ENCODE data around the gene MFAP1. TPM values are rescaled to one million over a fixed set of nuclear protein-coding genes. Genes with fewer than 3 reads are reported as not detected.
"Not testable (repeated sequence)": the region's sequence is repeated elsewhere in the genome, so short reads cannot be mapped to it uniquely, and the experiment has no call there.

Gene MFAP1
- total RNA-seq, 1 donor from 2014 or later: 29.6 TPM

DNA sequence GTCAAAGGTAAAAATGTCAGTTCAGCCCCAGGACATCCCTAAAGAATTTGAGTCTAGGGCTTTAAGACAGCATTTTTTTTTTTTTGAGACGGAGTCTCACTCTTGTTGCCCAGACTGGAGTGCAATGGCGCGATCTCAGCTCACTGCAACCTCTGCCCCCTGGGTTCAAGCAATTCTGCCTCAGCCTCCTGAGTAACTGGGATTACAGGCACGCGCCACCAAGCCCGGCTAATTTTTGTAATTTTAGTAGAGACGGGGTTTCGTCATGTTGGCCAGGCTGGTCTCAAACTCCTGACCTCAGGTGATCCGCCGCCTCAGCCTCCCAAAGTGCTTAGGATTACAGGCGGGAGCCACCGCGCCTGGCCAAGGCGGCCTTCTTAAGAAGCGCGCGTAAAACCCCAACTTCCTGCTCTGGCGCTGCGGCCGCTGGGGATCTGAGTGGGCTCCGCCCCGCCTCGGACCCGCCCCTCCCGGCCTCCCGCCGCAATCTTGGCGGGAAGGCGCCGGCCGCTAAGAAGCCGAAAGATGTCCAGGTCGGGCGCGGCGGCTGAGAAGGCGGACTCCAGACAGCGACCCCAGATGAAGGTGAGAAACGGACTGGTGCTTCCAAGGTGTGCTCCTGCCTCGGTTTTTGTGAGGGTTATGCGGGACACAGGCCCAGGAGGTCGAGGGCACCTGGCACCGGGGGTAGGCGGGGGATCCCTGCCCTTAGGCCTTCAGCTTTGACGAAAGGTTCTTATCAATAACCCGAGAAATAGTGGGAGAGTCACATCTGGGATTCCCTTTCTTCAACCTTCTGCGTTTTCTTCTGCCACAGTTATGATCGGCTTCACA lies 2.2 kb upstream of the MFAP1 start, which contains the start of gene WDR76:
WDR76 (plus strand) TSS at position 495 of the 834 bp plus-strand sequence; CDS start at position 526, 31 bp downstream.
- H3K27ac Mint-ChIP-seq (ENCODE audit: unreplicated experiment): peak within 1 kb of the TSS; percentile 21
- no peaks in the 10 kb centered on the region for H3K36me3 Mint-ChIP-seq (ENCODE audit: unreplicated experiment)
- peaks cover 41% of the 10 kb centered on the region for H3K4me1 Mint-ChIP-seq (ENCODE audit: unreplicated experiment)
- H3K9me3 Mint-ChIP-seq (ENCODE audit: unreplicated experiment): no peaks in the 10 kb centered on the region
- H3K27me3 Mint-ChIP-seq (ENCODE audit: unreplicated experiment): no peaks in the 10 kb centered on the region
- TF ChIP-seq, protein P1, sequence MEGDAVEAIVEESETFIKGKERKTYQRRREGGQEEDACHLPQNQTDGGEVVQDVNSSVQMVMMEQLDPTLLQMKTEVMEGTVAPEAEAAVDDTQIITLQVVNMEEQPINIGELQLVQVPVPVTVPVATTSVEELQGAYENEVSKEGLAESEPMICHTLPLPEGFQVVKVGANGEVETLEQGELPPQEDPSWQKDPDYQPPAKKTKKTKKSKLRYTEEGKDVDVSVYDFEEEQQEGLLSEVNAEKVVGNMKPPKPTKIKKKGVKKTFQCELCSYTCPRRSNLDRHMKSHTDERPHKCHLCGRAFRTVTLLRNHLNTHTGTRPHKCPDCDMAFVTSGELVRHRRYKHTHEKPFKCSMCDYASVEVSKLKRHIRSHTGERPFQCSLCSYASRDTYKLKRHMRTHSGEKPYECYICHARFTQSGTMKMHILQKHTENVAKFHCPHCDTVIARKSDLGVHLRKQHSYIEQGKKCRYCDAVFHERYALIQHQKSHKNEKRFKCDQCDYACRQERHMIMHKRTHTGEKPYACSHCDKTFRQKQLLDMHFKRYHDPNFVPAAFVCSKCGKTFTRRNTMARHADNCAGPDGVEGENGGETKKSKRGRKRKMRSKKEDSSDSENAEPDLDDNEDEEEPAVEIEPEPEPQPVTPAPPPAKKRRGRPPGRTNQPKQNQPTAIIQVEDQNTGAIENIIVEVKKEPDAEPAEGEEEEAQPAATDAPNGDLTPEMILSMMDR (IDR thresholded peaks at IDR 0.05): no peak
- peak; percentile 90 for DNase-seq (ENCODE audit: extremely low spot score, unreplicated experiment)
- peak within 1 kb of the TSS; percentile 81 for H3K4me3 Mint-ChIP-seq (ENCODE audit: unreplicated experiment)

DNA sequence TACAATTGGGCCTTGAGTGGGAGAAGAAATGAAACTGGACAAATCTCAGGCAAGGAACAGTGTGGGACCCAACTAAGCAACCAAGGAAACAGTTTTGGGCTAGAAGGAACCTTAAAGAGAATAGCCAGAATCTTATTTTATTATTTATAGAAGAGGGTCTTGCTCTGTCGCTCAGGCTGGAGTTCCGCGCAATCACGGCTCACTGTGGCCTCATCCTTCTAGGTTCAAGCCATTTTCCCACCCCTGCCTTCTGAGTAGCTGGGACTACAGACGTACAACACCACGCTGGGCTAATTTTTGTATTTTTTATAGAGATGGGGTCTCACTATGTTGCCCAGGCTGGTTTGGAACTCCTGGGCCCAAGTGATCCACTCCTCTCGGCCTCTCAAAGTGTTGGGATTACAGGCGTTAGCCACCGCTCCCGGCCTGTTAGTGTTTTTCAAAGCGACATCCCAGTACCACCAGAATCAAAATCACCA lies 1.6 kb upstream of the MFAP1 start:
- H3K4me1 Mint-ChIP-seq (ENCODE audit: unreplicated experiment): peaks cover 45% of the 10 kb centered on the region
- DNase-seq (ENCODE audit: extremely low spot score, unreplicated experiment): peak; percentile 34
- TF ChIP-seq, protein P1 (IDR thresholded peaks at IDR 0.05): no peak
- no peaks in the 10 kb centered on the region for H3K9me3 Mint-ChIP-seq (ENCODE audit: unreplicated experiment)
- H3K4me3 Mint-ChIP-seq (ENCODE audit: unreplicated experiment): peak overlapping the region; percentile 81
- no peaks in the 10 kb centered on the region for H3K36me3 Mint-ChIP-seq (ENCODE audit: unreplicated experiment)
- peak overlapping the region; percentile 21 for H3K27ac Mint-ChIP-seq (ENCODE audit: unreplicated experiment)
- no peaks in the 10 kb centered on the region for H3K27me3 Mint-ChIP-seq (ENCODE audit: unreplicated experiment)

DNA sequence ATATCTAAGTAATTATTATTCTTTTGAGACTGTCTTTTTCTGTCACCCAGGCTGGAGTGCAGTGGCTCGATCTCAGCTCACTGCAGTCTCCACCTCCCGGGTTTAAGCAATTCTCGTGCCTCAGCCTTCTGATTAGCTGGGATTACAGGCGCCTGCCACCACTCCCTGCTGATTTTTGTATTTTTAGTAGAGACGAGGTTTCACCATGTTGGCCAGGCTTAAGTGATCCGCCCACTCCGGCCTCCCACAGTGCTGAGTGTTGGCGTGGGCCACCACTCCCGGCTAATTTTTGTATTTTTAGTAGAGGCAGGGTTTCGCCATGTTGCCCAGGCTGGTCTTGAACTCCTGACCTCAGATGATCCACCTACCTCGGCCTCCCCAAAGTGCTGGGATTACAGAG lies 815 bp upstream of the MFAP1 start:
- H3K36me3 Mint-ChIP-seq (ENCODE audit: unreplicated experiment); H3K27me3 Mint-ChIP-seq (ENCODE audit: unreplicated experiment); H3K4me3 Mint-ChIP-seq (ENCODE audit: unreplicated experiment); H3K27ac Mint-ChIP-seq (ENCODE audit: unreplicated experiment); H3K9me3 Mint-ChIP-seq (ENCODE audit: unreplicated experiment): not testable (repeated sequence)
- peaks cover 46% of the 10 kb centered on the region for H3K4me1 Mint-ChIP-seq (ENCODE audit: unreplicated experiment)
- DNase-seq (ENCODE audit: extremely low spot score, unreplicated experiment): peak; percentile 60

DNA sequence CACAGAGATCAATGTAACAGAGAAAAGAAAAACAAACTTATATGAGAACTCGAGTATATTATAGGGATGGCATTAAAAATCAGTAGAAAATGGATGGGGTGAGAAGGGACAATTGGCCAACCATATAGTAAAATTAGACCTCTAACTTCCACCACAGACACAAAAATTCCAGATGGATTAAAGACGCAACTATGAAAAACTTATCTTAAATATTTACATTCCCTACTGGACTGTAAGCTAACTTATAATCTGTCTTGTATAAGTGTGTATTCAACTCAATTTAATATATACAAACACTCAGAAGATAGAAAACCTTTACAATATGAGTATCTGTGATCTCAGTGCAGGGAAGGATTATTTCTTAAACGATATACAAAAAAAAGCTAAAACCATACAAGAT lies 3.0 kb downstream of the MFAP1 start:
- Mint-ChIP-seq H3K27me3 (ENCODE audit: unreplicated experiment) (no peaks in the 10 kb centered on the region), H3K9me3 (ENCODE audit: unreplicated experiment) (no peaks in the 10 kb centered on the region), H3K36me3 (ENCODE audit: unreplicated experiment) (peaks cover 11% of the 10 kb centered on the region), H3K27ac (ENCODE audit: unreplicated experiment) (no peak overlapping the region), H3K4me3 (ENCODE audit: unreplicated experiment) (peak overlapping the region; percentile 20), H3K4me1 (ENCODE audit: unreplicated experiment) (peaks cover 26% of the 10 kb centered on the region)
- DNase-seq (ENCODE audit: extremely low spot score, unreplicated experiment): no peak
- TF ChIP-seq, protein P1 (IDR thresholded peaks at IDR 0.05): no peak

DNA sequence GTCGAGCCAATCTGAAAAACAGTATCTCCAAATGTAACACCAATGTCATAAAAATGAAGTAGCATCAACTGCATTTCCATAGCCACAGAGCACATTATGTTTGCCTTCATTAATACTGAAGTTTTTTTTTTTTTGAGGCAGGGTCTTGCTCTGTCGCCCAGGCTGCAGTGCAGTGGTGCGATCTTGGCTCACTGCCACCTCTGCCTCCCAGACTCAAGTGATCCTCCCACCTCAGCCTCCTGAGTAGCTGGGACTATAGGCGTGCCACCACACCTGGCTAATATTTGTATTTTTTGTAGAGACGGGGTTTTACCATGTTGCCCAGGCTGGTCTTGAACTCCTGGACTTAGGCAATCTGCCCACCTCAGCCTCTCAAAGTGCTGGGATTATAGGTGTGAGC lies 9.4 kb downstream of the MFAP1 start:
- not testable (repeated sequence) for H3K9me3 Mint-ChIP-seq (ENCODE audit: unreplicated experiment); H3K27ac Mint-ChIP-seq (ENCODE audit: unreplicated experiment); H3K4me3 Mint-ChIP-seq (ENCODE audit: unreplicated experiment); DNase-seq (ENCODE audit: extremely low spot score, unreplicated experiment); H3K4me1 Mint-ChIP-seq (ENCODE audit: unreplicated experiment); H3K27me3 Mint-ChIP-seq (ENCODE audit: unreplicated experiment)
- H3K36me3 Mint-ChIP-seq (ENCODE audit: unreplicated experiment): peaks cover 38% of the 10 kb centered on the region

DNA sequence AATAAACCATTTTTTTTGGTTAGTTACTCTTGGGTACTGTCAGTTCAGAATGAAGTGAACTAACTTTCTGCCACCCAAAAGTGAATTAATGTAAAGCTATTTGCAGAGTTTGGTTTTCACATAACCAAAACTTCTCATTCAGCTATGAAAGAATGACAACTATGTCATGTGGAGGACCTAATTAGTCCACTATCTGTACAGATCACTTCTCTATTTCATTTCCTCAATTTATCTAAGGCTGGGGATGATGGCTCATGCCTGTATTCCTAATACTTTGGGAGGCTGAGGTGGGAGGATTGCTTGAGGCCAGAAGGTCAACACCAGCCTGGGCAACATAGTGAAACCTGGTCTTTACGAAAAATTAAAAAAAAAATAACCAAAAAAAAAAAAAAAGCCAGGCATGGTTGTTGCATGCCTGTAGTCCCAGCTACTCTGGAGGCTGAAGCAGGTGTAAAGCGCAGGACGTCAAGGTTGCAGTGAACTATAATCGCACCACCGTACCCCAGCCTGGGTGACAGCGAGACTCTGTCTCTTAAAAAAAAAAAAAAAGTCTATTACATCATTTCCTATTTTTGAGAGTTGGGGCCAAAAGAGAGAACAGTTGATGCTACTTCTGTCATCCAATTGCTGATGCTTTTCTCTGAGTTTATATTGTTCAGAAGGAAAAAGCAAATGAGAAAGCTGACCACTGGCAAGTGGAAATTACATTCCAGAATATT lies 15.4 kb downstream of the MFAP1 start:
- DNase-seq (ENCODE audit: extremely low spot score, unreplicated experiment): no peak
- TF ChIP-seq, protein P1 (IDR thresholded peaks at IDR 0.05): no peak
- Mint-ChIP-seq H3K36me3 (ENCODE audit: unreplicated experiment) (peaks cover 53% of the 10 kb centered on the region), H3K27ac (ENCODE audit: unreplicated experiment) (no peak overlapping the region), H3K4me1 (ENCODE audit: unreplicated experiment) (peaks cover 3% of the 10 kb centered on the region), H3K27me3 (ENCODE audit: unreplicated experiment) (no peaks in the 10 kb centered on the region), H3K4me3 (ENCODE audit: unreplicated experiment) (no peak overlapping the region), H3K9me3 (ENCODE audit: unreplicated experiment) (no peaks in the 10 kb centered on the region)
